ENCODE data around the gene NPAS3. TPM values are rescaled to one million over a fixed set of nuclear protein-coding genes. Genes with fewer than 3 reads are reported as not detected.

NPAS3 gene
- total RNA-seq, 1 donor from 2014 or later, result 22.0 TPM

DNA sequence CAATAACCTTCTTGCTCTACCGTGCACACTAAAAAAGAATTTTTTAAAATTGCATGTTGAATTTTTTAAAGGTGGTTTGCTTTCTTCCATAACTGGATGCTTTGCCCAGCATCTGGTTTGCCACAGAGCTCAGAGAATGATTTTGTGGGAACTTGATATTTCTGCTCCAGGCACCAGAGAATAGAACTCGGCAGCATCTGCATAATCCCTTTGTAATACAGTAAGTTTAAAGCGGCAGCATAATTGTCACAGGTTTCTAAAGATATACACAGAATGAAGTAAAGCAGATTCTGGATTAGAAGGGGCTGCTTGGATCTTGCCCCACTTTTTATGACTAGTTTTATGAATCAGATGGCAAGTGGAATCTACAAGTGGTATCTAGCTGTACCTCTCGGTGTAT is 352.0 kb downstream of the NPAS3 start:
- DNase-seq (ENCODE audit: low spot score in 2 of 2) (no peak), FAIRE-seq (no peak)

GRCh38 chr14:33291529-33292104 is 352.9 kb downstream of the NPAS3 start:
- no peak for DNase-seq (ENCODE audit: low spot score in 2 of 2)
- no peak for FAIRE-seq

DNA sequence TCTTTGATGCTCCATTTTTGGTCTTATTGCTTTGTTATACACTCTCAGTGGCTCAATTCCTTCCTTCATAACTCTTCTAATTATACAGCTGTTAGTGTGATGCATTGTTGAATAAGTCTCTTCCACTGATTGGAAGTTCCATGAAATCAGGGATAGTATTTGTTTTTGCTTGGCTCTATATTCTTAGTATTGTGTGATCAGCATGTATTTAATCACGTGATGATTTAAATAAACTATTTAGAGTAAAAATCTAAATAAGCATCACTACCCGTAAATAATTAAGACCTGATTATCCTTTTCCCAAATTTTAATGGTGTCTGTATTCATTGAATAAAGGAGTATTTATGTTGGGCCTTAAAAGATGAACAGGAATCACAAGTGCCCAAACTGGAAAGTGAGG is 355.7 kb downstream of the NPAS3 start:
- no peak for FAIRE-seq

GRCh38 chr14:33297565-33297964 is 358.9 kb downstream of the NPAS3 start:
- no peak for DNase-seq (ENCODE audit: low spot score in 2 of 2)
- no peak for FAIRE-seq

More for the DNA sequence above, 355.7 kb downstream of the NPAS3 start:
- no peak for DNase-seq (ENCODE audit: low spot score in 2 of 2)

DNA sequence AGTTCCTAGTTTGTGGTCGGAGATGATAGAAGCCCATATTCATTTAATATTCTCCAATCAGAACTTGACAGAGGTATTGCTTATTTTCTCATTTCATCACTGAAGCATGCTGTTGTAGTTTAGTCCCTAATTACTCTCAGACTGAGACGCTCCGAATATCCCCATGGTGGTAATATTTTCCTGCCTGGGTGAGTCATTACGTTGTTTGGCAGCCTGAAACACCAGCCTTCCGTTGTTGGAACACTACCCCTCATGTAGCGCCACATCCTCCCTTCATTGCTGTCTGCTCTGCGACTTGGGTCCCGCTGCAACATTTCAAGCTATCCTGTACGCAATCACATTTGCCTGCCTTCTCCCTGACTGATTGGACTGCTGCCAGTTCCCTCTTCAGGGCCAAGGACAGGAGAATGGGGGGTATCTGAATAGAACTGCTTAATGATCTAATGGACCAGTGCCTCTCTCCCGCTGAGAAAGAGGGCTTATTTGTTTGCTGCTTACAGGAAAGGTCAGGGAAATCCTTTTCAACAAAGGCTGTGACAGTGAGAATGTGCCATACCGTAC is 369.1 kb downstream of the NPAS3 start:
- FAIRE-seq, result no peak
- peak in 1 of 2 donors; percentile 21 for DNase-seq (ENCODE audit: low spot score in 2 of 2)

GRCh38 chr14:33309106-33309505 is 370.4 kb downstream of the NPAS3 start:
- FAIRE-seq (no peak), DNase-seq (ENCODE audit: low spot score in 2 of 2) (no peak)

- FAIRE-seq, result no peak
Observed at GRCh38 chr14:33315217-33315616, 376.5 kb downstream of the NPAS3 start.

GRCh38 chr14:33315721-33316120 is 377.0 kb downstream of the NPAS3 start:
- DNase-seq (ENCODE audit: low spot score in 2 of 2) (no peak), FAIRE-seq (no peak)

More at GRCh38 chr14:33315217-33315616, 376.5 kb downstream of the NPAS3 start:
- DNase-seq (ENCODE audit: low spot score in 2 of 2), result no peak

GRCh38 chr14:33317675-33318074 is 379.0 kb downstream of the NPAS3 start:
- DNase-seq (ENCODE audit: low spot score in 2 of 2), result no peak
- FAIRE-seq, result no peak

DNA sequence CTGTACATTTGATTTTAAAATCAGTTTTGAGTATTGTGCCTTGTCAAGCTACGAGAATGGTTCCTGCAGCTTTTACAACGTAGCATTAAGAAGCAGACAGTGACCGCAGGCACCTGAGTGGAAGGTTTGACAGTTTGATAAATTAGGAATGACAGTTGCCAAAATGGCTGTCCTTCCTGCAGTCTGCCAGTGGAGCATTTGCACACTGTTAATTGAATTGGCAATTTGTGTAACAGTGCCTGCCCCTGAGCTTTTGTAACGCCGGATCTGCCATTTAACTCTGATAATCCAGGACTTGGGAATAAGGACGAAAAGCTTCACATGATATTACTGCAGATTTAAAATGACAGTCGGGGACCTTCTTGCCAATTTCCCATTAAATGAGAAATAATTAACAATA is 385.3 kb downstream of the NPAS3 start:
- DNase-seq (ENCODE audit: low spot score in 2 of 2) (no peak), FAIRE-seq (no peak)

DNA sequence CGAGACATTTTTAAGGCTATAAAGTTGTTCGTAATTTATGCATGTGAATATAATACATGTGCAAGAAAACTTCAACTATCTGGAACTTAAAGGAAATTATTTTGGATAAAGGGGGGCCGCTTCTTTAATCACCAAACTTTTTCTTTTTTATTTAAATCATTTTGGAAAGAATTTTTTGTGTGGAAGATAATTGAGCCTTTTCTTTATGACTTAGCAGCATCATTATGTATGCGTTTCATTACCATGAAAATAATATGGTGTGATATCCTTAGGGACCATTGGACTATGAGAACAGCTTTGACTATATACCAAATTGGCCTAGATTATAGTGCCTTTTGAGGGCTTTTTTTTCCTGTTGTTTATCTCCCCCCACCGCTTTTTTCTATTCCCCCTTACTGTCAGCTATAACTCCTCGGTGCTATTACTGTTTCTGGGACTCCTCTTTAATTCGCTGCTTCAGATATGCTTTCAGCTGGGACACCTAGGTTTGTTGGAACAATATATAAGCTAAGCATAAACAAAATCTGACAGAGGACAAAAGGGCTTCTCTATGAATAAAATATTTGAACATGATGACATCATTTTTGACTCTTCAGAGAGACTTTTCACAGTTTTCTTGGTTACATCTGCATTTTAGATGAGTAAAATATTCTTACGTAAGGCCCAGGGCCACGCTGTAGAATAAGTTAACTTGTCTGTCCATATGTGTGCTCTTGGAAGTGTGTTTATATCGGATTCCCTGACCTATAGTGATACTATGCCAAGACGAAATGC is 392.7 kb downstream of the NPAS3 start:
- DNase-seq (ENCODE audit: low spot score in 2 of 2) (no peak), FAIRE-seq (peak; percentile 10)

- peak; percentile 14 for DNase-seq (ENCODE audit: low spot score in 2 of 2)
- FAIRE-seq, result no peak
Observed at GRCh38 chr14:33332497-33332896, 393.8 kb downstream of the NPAS3 start.

- DNase-seq (ENCODE audit: low spot score in 2 of 2), result no peak
- FAIRE-seq, result no peak
Observed at GRCh38 chr14:33335366-33335765, 396.7 kb downstream of the NPAS3 start.

DNA sequence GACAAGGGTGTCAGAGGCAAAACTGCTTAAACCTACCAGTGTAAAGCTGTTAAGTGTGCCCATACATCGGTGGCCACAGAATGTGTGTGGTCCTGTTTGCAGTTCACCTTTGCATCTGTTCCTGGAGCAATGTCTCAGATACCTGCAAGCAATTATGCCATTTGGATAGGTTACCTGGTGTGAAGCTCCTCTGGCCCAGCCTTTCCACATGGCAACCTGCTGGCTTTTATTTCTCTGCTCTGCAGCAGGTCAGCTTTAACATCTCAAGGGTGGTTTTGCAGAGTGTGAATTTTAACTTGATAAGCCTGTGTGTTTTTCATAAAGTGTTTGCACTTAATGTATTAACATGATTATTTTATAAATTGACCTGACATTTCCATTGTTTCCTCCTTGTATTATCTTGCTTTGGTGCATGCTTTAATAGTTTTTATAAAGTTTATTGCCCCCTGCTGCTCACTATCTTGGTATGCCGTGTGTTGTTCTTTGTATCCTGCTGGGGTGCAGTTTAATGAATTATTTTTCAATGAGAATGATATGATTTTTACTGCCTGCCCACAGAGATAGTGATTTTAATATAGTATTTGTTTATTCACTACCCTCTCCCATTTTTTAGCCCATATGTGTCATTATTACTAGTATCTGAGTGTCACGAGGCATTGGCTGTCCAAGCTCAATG is 403.8 kb downstream of the NPAS3 start:
- FAIRE-seq, result no peak
- DNase-seq (ENCODE audit: low spot score in 2 of 2), result no peak

DNA sequence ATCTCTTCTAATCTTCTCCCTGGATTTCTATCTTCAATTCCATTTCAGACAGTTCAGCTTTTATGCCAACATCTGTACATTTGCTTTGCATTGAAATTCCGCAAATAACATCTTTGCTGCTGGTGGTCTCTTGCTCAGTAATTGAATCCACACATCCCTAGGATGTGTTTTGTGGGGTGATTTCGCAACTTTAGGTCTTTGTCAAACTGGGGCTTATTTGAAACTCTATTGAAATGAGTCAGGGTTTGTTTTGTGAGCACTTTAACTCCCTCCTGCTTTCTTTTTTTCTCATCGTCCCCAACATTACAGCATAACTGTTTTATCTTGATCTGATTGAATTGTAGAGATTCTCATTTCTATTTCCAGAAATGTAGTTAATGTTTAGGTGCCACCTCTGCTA is 404.3 kb downstream of the NPAS3 start:
- FAIRE-seq (no peak), DNase-seq (ENCODE audit: low spot score in 2 of 2) (no peak)

- no peak for DNase-seq (ENCODE audit: low spot score in 2 of 2)
- no peak for FAIRE-seq
Observed at GRCh38 chr14:33347796-33348195, 409.1 kb downstream of the NPAS3 start.

- no peak for FAIRE-seq
Observed at GRCh38 chr14:33348510-33348909, 409.8 kb downstream of the NPAS3 start.

DNA sequence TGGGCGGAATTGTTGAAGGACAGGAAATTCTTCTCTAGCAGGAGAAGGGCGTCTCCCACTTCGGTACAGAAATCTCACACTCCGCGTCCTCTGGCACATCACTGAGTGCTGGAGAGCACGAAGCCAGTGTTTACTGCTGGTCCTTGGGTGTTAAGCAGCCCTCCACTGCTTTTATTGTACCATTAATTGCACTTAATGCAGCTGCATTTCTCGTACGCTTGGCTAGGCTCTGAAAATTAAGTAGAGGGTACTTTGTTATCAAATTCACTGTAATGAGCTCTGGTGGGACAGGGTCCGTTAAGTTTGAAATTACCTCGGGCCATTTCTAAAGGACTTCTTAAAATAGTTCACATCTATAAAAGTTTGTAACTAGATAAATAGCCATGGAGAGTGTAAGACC is 411.2 kb downstream of the NPAS3 start:
- no peak for FAIRE-seq

More at GRCh38 chr14:33348510-33348909, 409.8 kb downstream of the NPAS3 start:
- no peak for DNase-seq (ENCODE audit: low spot score in 2 of 2)

DNA sequence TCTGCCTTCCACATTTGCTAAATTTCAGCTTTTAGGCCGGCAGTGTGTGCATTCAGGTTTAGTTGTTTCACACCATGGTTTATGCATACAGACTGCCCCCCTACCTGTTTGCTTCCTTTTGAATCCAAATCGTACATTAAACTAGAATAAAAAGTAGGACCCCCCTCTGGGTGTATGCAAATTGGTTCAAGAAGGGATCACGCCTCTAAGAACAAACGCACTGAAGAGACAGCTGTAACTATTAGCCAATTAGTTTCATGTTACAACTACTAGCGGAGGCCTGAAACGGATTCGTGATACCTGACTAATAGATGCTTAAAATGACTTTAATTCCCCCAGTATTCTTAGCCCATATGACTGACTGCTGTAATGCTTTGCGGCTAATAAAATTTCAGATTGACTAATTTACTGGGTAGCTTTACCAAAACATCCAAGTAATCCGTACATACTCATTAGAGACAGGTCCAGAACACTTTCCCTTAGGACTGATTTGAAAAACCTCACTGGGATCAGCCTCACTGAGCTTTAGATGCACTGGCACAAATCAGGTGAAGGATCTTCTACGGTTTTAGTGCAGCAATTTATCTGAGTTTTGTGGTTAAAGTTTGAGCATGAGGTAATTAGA is 411.8 kb downstream of the NPAS3 start:
- FAIRE-seq, result no peak
- no peak for DNase-seq (ENCODE audit: low spot score in 2 of 2)

More for the DNA sequence above, 411.2 kb downstream of the NPAS3 start:
- DNase-seq (ENCODE audit: low spot score in 2 of 2), result no peak

DNA sequence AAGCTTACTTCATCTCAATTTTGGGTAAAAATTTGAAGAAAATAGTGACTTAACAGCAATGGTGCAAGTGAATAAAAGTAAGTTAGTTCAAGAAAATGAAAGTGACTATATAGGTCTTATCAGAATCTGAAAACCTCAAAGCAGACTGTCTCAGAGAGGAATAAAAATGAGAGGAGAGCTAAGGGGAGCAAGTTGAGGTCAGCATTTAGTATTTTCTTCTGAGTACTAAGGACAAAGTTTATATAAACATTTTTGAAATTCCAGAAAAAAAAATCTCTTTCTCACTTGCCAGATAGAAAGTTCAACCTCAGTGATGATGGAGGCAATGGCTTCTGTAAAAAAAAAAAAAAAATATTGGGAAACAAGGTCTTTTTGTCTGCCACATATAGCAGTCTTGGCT is 414.1 kb downstream of the NPAS3 start:
- FAIRE-seq, result no peak
- DNase-seq (ENCODE audit: low spot score in 2 of 2), result no peak

GRCh38 chr14:33356181-33356580 is 417.5 kb downstream of the NPAS3 start:
- FAIRE-seq (no peak), DNase-seq (ENCODE audit: low spot score in 2 of 2) (no peak)

Measured in frontal cortex (tissue), 4 donors.